ENCODE measurements around the gene ABHD6.
A peak's percentile ranks its signal among the peaks of the same experiment; 100 is the strongest.

The ABHD6 gene

GRCh38 chr3:58249358-58250092 lies 11.9 kb downstream of the ABHD6 start:
- no peak for DNase-seq
- Histone ChIP-seq H3K27me3 (replicated peaks) (no peaks in the 10 kb centered on the region), H3K4me3 (ENCODE audit: low read depth, low read length) (no peak overlapping the region), H3K27ac (no peak overlapping the region), H3K36me3 (replicated peaks) (no peaks in the 10 kb centered on the region)
- in situ Hi-C loops (cut with HindIII; ENCODE audit: low pct_ligation_motif_present, low sequenced_read_pairs), result no loop called here
- TF ChIP-seq CTCF (IDR thresholded peaks at IDR 0.05; ENCODE audit: low read depth, low read length, missing control alignments), result peak; percentile 59

- no peaks in the 10 kb centered on the region for H3K36me3 ChIP-seq (replicated peaks)
- no peak for DNase-seq
- H3K27me3 ChIP-seq (replicated peaks), result no peaks in the 10 kb centered on the region
- TF ChIP-seq CTCF (IDR thresholded peaks at IDR 0.05; ENCODE audit: low read depth, low read length, missing control alignments), result no peak
- no peak overlapping the region for H3K27ac ChIP-seq
- H3K4me3 ChIP-seq (ENCODE audit: low read depth, low read length), result no peak overlapping the region
- in situ Hi-C loops (cut with HindIII; ENCODE audit: low pct_ligation_motif_present, low sequenced_read_pairs), result no loop called here
Observed at GRCh38 chr3:58250093-58250707, 12.6 kb downstream of the ABHD6 start.

DNA sequence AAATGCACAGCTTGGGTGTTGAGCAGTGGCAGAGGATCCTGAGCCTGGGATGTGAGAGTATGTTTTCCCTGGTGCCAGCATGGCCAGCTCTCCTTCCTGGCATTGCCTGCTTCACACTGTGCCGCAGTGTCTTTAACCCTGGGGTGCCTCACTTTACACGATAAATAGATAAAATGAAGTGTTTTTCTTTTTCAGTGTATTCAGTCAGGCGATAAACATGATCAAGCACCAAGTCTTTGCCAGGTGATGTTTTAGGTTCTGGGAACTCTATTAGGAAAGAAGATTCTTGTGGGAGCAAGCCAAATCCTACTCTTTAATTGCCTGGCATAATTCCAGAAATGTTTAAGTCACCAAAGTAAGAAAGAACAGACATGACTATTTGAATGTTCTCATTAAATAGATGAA lies 14.0 kb downstream of the ABHD6 start:
- no peak for TF ChIP-seq CTCF (IDR thresholded peaks at IDR 0.05; ENCODE audit: low read depth, low read length, missing control alignments)
- Histone ChIP-seq H3K27ac (no peak overlapping the region), H3K4me3 (ENCODE audit: low read depth, low read length) (no peak overlapping the region), H3K36me3 (replicated peaks) (no peaks in the 10 kb centered on the region), H3K27me3 (replicated peaks) (no peaks in the 10 kb centered on the region)
- in situ Hi-C loops (cut with HindIII; ENCODE audit: low pct_ligation_motif_present, low sequenced_read_pairs), result no loop called here
- no peak for DNase-seq

- H3K27ac ChIP-seq, result no peak overlapping the region
- no peak overlapping the region for H3K4me3 ChIP-seq (ENCODE audit: low read depth, low read length)
- H3K36me3 ChIP-seq (replicated peaks), result no peaks in the 10 kb centered on the region
- no peak for DNase-seq
- in situ Hi-C loops (cut with HindIII; ENCODE audit: low pct_ligation_motif_present, low sequenced_read_pairs), result no loop called here
- H3K27me3 ChIP-seq (replicated peaks), result no peaks in the 10 kb centered on the region
- TF ChIP-seq CTCF (IDR thresholded peaks at IDR 0.05; ENCODE audit: low read depth, low read length, missing control alignments), result no peak
Observed at GRCh38 chr3:58254144-58254543, 16.6 kb downstream of the ABHD6 start.

DNA sequence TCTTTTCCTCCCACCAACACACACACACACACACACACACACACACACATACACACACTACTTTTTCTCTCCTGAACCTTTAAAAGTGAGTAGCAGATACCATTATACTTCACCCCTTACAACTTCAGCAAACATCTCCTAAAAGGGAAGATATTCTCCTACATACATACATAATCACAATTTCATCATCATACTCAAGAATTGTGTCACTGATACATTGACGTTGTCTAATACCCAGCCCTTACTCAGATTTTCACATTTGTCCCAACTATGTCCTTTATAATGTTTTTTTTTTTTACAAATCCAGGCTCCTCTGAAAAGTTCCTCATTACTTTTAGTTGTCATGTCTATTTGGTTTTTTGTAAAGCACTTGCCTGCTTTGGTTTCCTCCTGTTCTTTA lies 18.5 kb downstream of the ABHD6 start:
- no peak overlapping the region for H3K4me3 ChIP-seq (ENCODE audit: low read depth, low read length)
- H3K36me3 ChIP-seq (replicated peaks), result no peaks in the 10 kb centered on the region
- no peak for DNase-seq
- no peak overlapping the region for H3K27ac ChIP-seq
- in situ Hi-C loops (cut with HindIII; ENCODE audit: low pct_ligation_motif_present, low sequenced_read_pairs), result no loop called here
- H3K27me3 ChIP-seq (replicated peaks), result no peaks in the 10 kb centered on the region
- TF ChIP-seq CTCF (IDR thresholded peaks at IDR 0.05; ENCODE audit: low read depth, low read length, missing control alignments), result no peak
